ENCODE data around the gene AK9. TPM values are rescaled to one million over a fixed set of nuclear protein-coding genes. Genes with fewer than 3 reads are reported as not detected.

Gene AK9
- total and polyA plus RNA-seq, 2 of the 4 experiments (the other 2 are of a cell fraction), result 1.7 to 1.8 TPM

DNA sequence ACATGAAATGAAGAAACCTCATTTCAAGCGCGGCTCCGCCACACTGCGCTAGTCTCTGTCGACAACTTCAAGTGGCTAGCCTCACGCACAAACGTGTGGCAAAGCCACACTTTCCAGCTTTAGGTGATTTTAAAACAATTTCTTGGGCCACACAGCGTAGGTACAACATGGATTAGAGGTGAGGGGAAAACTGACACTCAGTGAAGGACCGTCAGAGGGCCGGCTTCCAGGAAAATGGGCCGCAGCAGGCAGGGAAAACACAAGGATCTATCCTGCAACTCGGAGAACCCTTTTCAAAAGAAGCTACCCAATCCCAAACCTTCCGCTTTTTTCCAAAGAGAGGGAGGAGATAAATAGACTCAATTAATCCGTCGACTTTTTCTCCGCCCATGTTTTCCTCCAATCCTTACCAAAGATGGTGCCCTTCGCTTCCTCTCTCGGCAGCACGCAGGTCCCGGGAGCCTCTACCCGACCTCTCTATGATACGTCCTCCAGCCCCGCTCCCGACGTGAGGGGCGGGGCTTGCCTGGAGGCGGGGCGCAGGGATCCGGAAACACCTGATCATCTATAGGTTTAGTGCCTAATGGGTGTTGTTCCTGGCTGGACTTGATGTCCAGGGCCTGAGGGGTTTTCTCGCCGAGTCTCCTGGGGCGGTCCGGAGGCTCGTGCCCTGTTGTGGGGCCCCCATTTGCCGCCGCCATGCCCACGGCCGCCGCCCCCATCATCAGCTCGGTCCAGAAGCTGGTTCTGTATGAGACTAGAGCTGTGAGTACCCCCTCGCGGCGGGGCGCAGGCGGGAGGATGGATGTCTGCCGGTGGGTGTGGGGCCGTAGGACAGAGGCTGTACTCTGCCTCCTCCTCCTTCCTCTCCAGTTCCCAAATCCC, at the start of gene AK9, which contains the start of gene FIG4 (continued):
- TF ChIP-seq FOS (IDR thresholded peaks at IDR 0.05; ENCODE audit: low read depth, low read length), result no peak

DNA sequence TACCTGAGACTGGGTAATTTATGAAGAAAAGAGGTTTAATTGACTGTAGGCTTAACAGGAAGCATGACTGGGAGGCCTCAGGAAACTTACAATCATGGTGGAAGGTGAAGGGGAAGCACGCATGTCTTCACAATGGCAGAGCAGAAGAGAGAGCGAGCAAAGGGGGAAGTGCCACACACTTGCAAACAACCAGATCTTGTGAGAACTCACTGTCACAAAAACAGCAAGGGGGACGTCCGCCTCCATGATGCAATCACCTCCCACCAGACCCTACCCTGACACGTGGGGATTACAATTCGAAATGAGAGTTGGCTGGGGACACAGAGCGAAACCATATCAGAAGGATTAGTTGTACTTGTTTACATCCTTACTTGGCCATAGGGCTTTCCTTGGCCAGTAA, 49.8 kb upstream of the AK9 start:
- CTCF ChIA-PET, result no interaction called here
- DNase-seq, result no peak
- Histone ChIP-seq H3K4me3 (ENCODE audit: insufficient read depth, low read depth, low read length) (no peak overlapping the region), H3K4me2 (ENCODE audit: low read depth, low read length) (no peak overlapping the region), H2BK20ac (ENCODE audit: low read depth, low read length) (no peak overlapping the region), H3K4ac (ENCODE audit: low read depth, low read length) (no peak overlapping the region), H3K56ac (ENCODE audit: extremely low read depth, insufficient read depth, low read length) (no peak overlapping the region), H2AK9ac (replicated peaks; ENCODE audit: low read depth, low read length, poor library complexity) (no peak overlapping the region), H3K9me3 (ENCODE audit: control insufficient read depth, insufficient read depth, low read length) (no peaks in the 10 kb centered on the region), H4K91ac (ENCODE audit: insufficient read depth, low read depth, low read length) (no peak overlapping the region), H3K79me1 (ENCODE audit: low read depth in 1 of 2, low read length in 2 of 2) (no peaks in the 10 kb centered on the region), H3K14ac (replicated peaks; ENCODE audit: low read depth, low read length) (no peak overlapping the region), H4K5ac (ENCODE audit: low read depth, low read length) (no peak overlapping the region), H3K36me3 (ENCODE audit: control insufficient read depth, insufficient read depth, low read length) (no peaks in the 10 kb centered on the region), H4K8ac (ENCODE audit: low read depth in 2 of 2, low read length in 2 of 2) (no peak overlapping the region), H4K20me1 (ENCODE audit: insufficient read depth, low read length) (no peaks in the 10 kb centered on the region), H2BK120ac (ENCODE audit: low read depth, low read length) (no peak overlapping the region), H2AFZ (replicated peaks; ENCODE audit: low read length, poor library complexity) (no peak overlapping the region), H3K18ac (ENCODE audit: low read depth, low read length) (no peak overlapping the region), H3K27ac (ENCODE audit: insufficient read depth, low read length) (no peak overlapping the region), H3K4me1 (ENCODE audit: control insufficient read depth, insufficient read depth, low read length) (peaks cover 14% of the 10 kb centered on the region), H2BK5ac (ENCODE audit: low read depth, low read length, poor library complexity, severe bottlenecking) (no peak overlapping the region), H2AK5ac (ENCODE audit: low read depth, low read length) (no peak overlapping the region), H2BK15ac (ENCODE audit: low read depth, low read length) (no peak overlapping the region), H3K9ac (ENCODE audit: low read depth, low read length) (no peak overlapping the region), H3K23ac (ENCODE audit: low read depth, low read length) (no peak overlapping the region), H3K27me3 (ENCODE audit: control insufficient read depth, insufficient read depth, low read length) (no peaks in the 10 kb centered on the region), H3K9me1 (ENCODE audit: insufficient read depth, low read length) (peaks cover 10% of the 10 kb centered on the region)
- intact Hi-C loops (cut with micrococcal nuclease) (no loop called here), dilution Hi-C loops (cut with HindIII; ENCODE audit: low sequenced_read_pairs, unreplicated experiment) (no loop called here), in situ Hi-C loops (cut with MboI; ENCODE audit: low sequenced_read_pairs) (no loop called here)
- WGBS, 2 experiments (ENCODE audit: extremely low coverage in 2 of 2, insufficient read length in 1 of 2), result no CpG with 5 or more reads among the region's 7 CpGs
- peak; percentile 6; the same call in 1 of the 2 replicates for TF ChIP-seq CEBPB (IDR thresholded peaks at IDR 0.05; ENCODE audit: low read depth, low read length)
- no peak for TF ChIP-seq CHD1 (IDR thresholded peaks at IDR 0.05; ENCODE audit: low read depth, low read length)
- TF ChIP-seq, protein P1, sequence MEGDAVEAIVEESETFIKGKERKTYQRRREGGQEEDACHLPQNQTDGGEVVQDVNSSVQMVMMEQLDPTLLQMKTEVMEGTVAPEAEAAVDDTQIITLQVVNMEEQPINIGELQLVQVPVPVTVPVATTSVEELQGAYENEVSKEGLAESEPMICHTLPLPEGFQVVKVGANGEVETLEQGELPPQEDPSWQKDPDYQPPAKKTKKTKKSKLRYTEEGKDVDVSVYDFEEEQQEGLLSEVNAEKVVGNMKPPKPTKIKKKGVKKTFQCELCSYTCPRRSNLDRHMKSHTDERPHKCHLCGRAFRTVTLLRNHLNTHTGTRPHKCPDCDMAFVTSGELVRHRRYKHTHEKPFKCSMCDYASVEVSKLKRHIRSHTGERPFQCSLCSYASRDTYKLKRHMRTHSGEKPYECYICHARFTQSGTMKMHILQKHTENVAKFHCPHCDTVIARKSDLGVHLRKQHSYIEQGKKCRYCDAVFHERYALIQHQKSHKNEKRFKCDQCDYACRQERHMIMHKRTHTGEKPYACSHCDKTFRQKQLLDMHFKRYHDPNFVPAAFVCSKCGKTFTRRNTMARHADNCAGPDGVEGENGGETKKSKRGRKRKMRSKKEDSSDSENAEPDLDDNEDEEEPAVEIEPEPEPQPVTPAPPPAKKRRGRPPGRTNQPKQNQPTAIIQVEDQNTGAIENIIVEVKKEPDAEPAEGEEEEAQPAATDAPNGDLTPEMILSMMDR (conservative IDR thresholded peaks at IDR 0.05; ENCODE audit: low read depth, low read length), result no peak
- POLR2A ChIA-PET (ENCODE audit: unreplicated experiment), result no interaction called here
- no TSS peak for BruUV-seq (replicated peaks)
- ATAC-seq (ENCODE audit: low read depth), result no peak
